Measurements from ENCODE around the gene TBCA.

The TBCA gene

GRCh38 chr5:77778881-77779438, 2.8 kb upstream of the TBCA start:
- TF ChIP-seq CTCF (IDR thresholded peaks at IDR 0.05; ENCODE audit: low read depth, low read length), result no peak
- H3K4me3 ChIP-seq (ENCODE audit: low read depth, low read length), result no peak overlapping the region

- H3K4me3 ChIP-seq (ENCODE audit: low read depth, low read length), result no peak overlapping the region
- TF ChIP-seq CTCF (IDR thresholded peaks at IDR 0.05; ENCODE audit: low read depth, low read length), result no peak
Measured at GRCh38 chr5:77778398-77778797, 2.3 kb upstream of the TBCA start.

- H3K4me3 ChIP-seq (ENCODE audit: low read depth, low read length), result no peak overlapping the region
- no peak for TF ChIP-seq CTCF (IDR thresholded peaks at IDR 0.05; ENCODE audit: low read depth, low read length)
Measured at GRCh38 chr5:77777911-77778310, 1.8 kb upstream of the TBCA start.

GRCh38 chr5:77777281-77777892, 1.2 kb upstream of the TBCA start:
- TF ChIP-seq CTCF (IDR thresholded peaks at IDR 0.05; ENCODE audit: low read depth, low read length), result no peak
- H3K4me3 ChIP-seq (ENCODE audit: low read depth, low read length), result no peak overlapping the region

- peak overlapping the region; percentile 69 for H3K4me3 ChIP-seq (ENCODE audit: low read depth, low read length)
- no peak for TF ChIP-seq CTCF (IDR thresholded peaks at IDR 0.05; ENCODE audit: low read depth, low read length)
Measured at GRCh38 chr5:77776554-77777206, 541 bp upstream of the TBCA start.

GRCh38 chr5:77774981-77775789, 954 bp downstream of the TBCA start:
- TF ChIP-seq CTCF (IDR thresholded peaks at IDR 0.05; ENCODE audit: low read depth, low read length), result no peak
- H3K4me3 ChIP-seq (ENCODE audit: low read depth, low read length), result peak overlapping the region; percentile 69

Measured in WI38 (cell line).